K562 (cell line): Measurements from ENCODE around the gene NPAS3. TPM values are rescaled to one million over a fixed set of nuclear protein-coding genes. Genes with fewer than 3 reads are reported as not detected.

Source experiments
- ATAC-seq: fragments of 200-7000 bp; cut with Tn5 transposase; 3 replicates; pipeline ENCODE4 v1.9.1; 2020; ENCODE audit warnings: moderate library complexity
- BruUV-seq: library from RNA; stranded (reverse); fragments of 400-500 nt; replicated peaks from 2 replicates; lab custom pipeline; 2021; lab: Mats Ljungman, UMichigan
- CTCF ChIA-PET: fragments of 300-600 bp; formaldehyde crosslinking; extraction: SDS; loops from one replicate; lab custom pipeline; 2021; ENCODE audit warnings: low intra/inter-chr PET ratio; lab: Yijun Ruan, JAX
- POLR2A ChIA-PET: fragments of 300-600, 350-650 bp; sonication (Branson Sonifier 250); formaldehyde crosslinking; extraction: SDS; loops from one replicate; lab custom pipeline; 2021; ENCODE audit warnings: antibody characterized with exemption, inconsistent platforms; lab: Yijun Ruan, JAX
- DNase-seq, 4 experiments: peaks; one replicate each; pipeline versions ENCODE4 v3.0.0 to v3.0.0-alpha.2; 2011 to 2018; ENCODE audit warnings: low spot score in 3 of 4, mixed read lengths in 3 of 4; ENCODE audit errors: extremely low read depth in 1 of 4
- FAIRE-seq: peaks from 2 replicates; lab custom pipeline; 2011; peaks lifted over from hg19 to GRCh38; lab: Jason Lieb, UNC
- H2AFZ ChIP-seq: 2 replicates; pipeline ENCODE4 v1.6.0; 2011; ENCODE audit warnings: low read depth, low read length, control low read depth, inconsistent platforms
- H3K27ac ChIP-seq: fragments of 200-600 bp; 3 replicates; pipeline ENCODE4 v1.8.0; 2011; ENCODE audit warnings: low read depth, mild to moderate bottlenecking, control low read depth, inconsistent platforms, low read length, moderate library complexity, mixed read lengths; ENCODE audit errors: extremely low read depth
- H3K27me3 ChIP-seq, 2 experiments: fragments of 300-600 bp in 1 of 2; 2 replicates in 1 of 2; 3 replicates in 1 of 2; pipeline versions ENCODE4 v1.6.0 to v1.8.0; 2011; ENCODE audit warnings: inconsistent platforms in 2 of 2, low read length in 2 of 2, mild to moderate bottlenecking in 1 of 2, mixed read lengths in 1 of 2, moderate library complexity in 1 of 2; ENCODE audit not compliant: control insufficient read depth in 2 of 2, insufficient read depth in 2 of 2
- H3K36me3 ChIP-seq: fragments of 300-600 bp; 3 replicates; pipeline ENCODE4 v1.8.0; 2011; ENCODE audit warnings: mild to moderate bottlenecking, low read length, inconsistent platforms; ENCODE audit not compliant: control insufficient read depth, insufficient read depth
- H3K4me1 ChIP-seq, 2 experiments: fragments of 200-600 bp in 1 of 2; replicated peaks in 1 of 2; 2 replicates in 1 of 2; 3 replicates in 1 of 2; pipeline versions ENCODE4 v1.5.1 to v1.8.0; 2011; ENCODE audit warnings: inconsistent platforms in 2 of 2, low read length in 2 of 2, mild to moderate bottlenecking in 1 of 2, mixed read lengths in 1 of 2, moderate library complexity in 1 of 2; ENCODE audit not compliant: control insufficient read depth in 2 of 2, insufficient read depth in 2 of 2
- H3K4me2 ChIP-seq: 2 replicates; pipeline ENCODE4 v1.6.1; 2011; ENCODE audit warnings: low read length, control low read depth, inconsistent platforms, mixed read lengths; ENCODE audit not compliant: insufficient read depth
- H3K4me3 ChIP-seq: fragments of 200-600 bp; sonication (generic), shearing (Covaris generic); 2 replicates; pipeline ENCODE4 v1.5.1; 2016; ENCODE audit warnings: control low read depth, inconsistent platforms
- H3K79me2 ChIP-seq: fragments of 200-600 bp; 3 replicates; pipeline ENCODE4 v1.8.0; 2011; ENCODE audit warnings: low read length, inconsistent platforms; ENCODE audit not compliant: control insufficient read depth, insufficient read depth
- H3K9ac ChIP-seq, 2 experiments: 2 replicates each; pipeline versions ENCODE4 v1.6.0 to v1.6.1; 2011; ENCODE audit warnings: low read depth in 2 of 2, low read length in 2 of 2, control low read depth in 1 of 2, inconsistent platforms in 1 of 2, mild to moderate bottlenecking in 1 of 2, mixed read lengths in 1 of 2; ENCODE audit not compliant: insufficient read depth in 1 of 2
- H3K9me1 ChIP-seq: one replicate; pipeline ENCODE4 v1.6.0; 2011; ENCODE audit warnings: inconsistent platforms, mild to moderate bottlenecking, low read length, moderate library complexity; ENCODE audit not compliant: control insufficient read depth, insufficient read depth
- H3K9me3 ChIP-seq: replicated peaks from 2 replicates; pipeline ENCODE4 v1.5.1; 2011; ENCODE audit warnings: low read depth, low read length, inconsistent platforms; ENCODE audit not compliant: control insufficient read depth, insufficient read depth
- H4K20me1 ChIP-seq: replicated peaks from 2 replicates; pipeline ENCODE4 v1.6.1; 2011; ENCODE audit warnings: low read length, inconsistent platforms, mixed read lengths; ENCODE audit not compliant: control insufficient read depth, insufficient read depth
- CBFA2T3 ChIP-seq: fragments of 450-650 bp; IDR thresholded peaks from 2 replicates; pipeline ENCODE4 v1.6.1; 2017
- CREM ChIP-seq: IDR thresholded peaks from 2 replicates; pipeline ENCODE4 v1.6.1; 2014; ENCODE audit warnings: antibody characterized with exemption, low read depth
- DDX20 ChIP-seq: fragments of 450-650 bp; IDR thresholded peaks from 2 replicates; pipeline ENCODE4 v1.6.1; 2016; ENCODE audit warnings: missing genetic modification characterization, low read depth, mild to moderate bottlenecking, missing compliant biosample characterization, moderate library complexity
- DPF2 ChIP-seq: fragments of 450-650 bp; IDR thresholded peaks from 2 replicates; pipeline ENCODE4 v1.6.1; 2016
- FOXK1 ChIP-seq: sonication (generic); formaldehyde crosslinking; IDR thresholded peaks from 2 replicates; pipeline ENCODE4 v1.8.0; 2022; ENCODE audit warnings: missing genetic modification reagents, mild to moderate bottlenecking, borderline replicate concordance
- GATAD2B ChIP-seq: fragments of 450-650 bp; IDR thresholded peaks from 2 replicates; pipeline ENCODE4 v1.6.1; 2017; ENCODE audit warnings: mild to moderate bottlenecking, borderline replicate concordance
- MAFG ChIP-seq: fragments of 450-650 bp; conservative IDR thresholded peaks from 2 replicates; pipeline ENCODE4 v1.6.1; 2016; ENCODE audit warnings: missing genetic modification characterization, missing compliant biosample characterization
- TAF1 ChIP-seq: IDR thresholded peaks from 2 replicates; pipeline ENCODE4 v1.6.1; 2011; ENCODE audit warnings: mild to moderate bottlenecking, low read length, moderate library complexity; ENCODE audit not compliant: insufficient read depth, control insufficient read depth, severe bottlenecking; ENCODE audit errors: extremely low read depth
- TAF7 ChIP-seq: fragments of 450-650 bp; IDR thresholded peaks from 2 replicates; pipeline ENCODE4 v1.6.1; 2016; ENCODE audit warnings: missing genetic modification characterization, missing compliant biosample characterization
- TAL1 ChIP-seq: fragments of 450-650 bp; IDR thresholded peaks from 2 replicates; pipeline ENCODE4 v1.6.1; 2016; ENCODE audit warnings: mild to moderate bottlenecking
- ZNF165 ChIP-seq: fragments of 250-450 bp; sonication (Bioruptor Pico); IDR thresholded peaks from 2 replicates; pipeline ENCODE4 v1.4.0; 2020; ENCODE audit warnings: borderline replicate concordance
- ZNF507 ChIP-seq: conservative IDR thresholded peaks from 2 replicates; pipeline ENCODE4 v1.6.1; 2017; ENCODE audit warnings: missing genetic modification characterization, missing compliant biosample characterization
- ZNF75A ChIP-seq: fragments of 450-650 bp; formaldehyde crosslinking; IDR thresholded peaks from 2 replicates; pipeline ENCODE4 v1.4.0; 2020; ENCODE audit warnings: mild to moderate bottlenecking
- WGBS: fragments of 100-300 bp; shearing (Covaris generic); methylation state at CpG from one replicate; pipeline ENCODE4 v1.1.6; 2016; ENCODE audit warnings: low coverage, mixed read lengths; ENCODE audit not compliant: insufficient coverage; ENCODE audit errors: missing lambda C conversion rate; 5-methylcytosine and 5-hydroxymethylcytosine counted together
- in situ Hi-C: fragments of 300-500 bp; cut with MboI; formaldehyde crosslinking; loops from 4 replicates; pipeline ENCODE4 v1.15.0; 2018; ENCODE audit warnings: inconsistent platforms, mixed read lengths
- intact Hi-C: fragments of 100-400 bp; cut with micrococcal nuclease; formaldehyde crosslinking; loops from 2 replicates; pipeline ENCODE4 v1.14.2; 2022
- polyA plus RNA-seq, 8 experiments: library from polyadenylated mRNA; depleted of rRNA in 4 of 8; stranded (reverse) in 5 of 8; unstranded in 3 of 8; fragments of >200 nt; fragmentation: Nextera tagmentation in 2 of 8; fragmentation: Illumina TruSeq in 1 of 8; extraction: Ambion mirVana in 2 of 8; extraction: Trizol in 1 of 8; gene quantifications; 2 replicates each; pipeline versions ENCODE4 v1.2.1 to v1.2.3, GENCODE V29; 2011 to 2014; ENCODE audit warnings: inconsistent platforms in 1 of 8, missing spikeins in 1 of 8
- total RNA-seq, 7 experiments: library from RNA; depleted of rRNA in 6 of 7; stranded (reverse); fragments of >200 nt in 6 of 7; fragmentation: Illumina TruSeq in 2 of 7; extraction: Trizol in 2 of 7; gene quantifications; 2 replicates each; pipeline versions ENCODE4 v1.2.1 to v1.2.3, GENCODE V29; 2011 to 2021; ENCODE audit warnings: low replicate concordance in 1 of 7
- TF ChIP-seq, protein P1 (sequence below): fragments of 250-450 bp; sonication (Bioruptor Pico); IDR thresholded peaks from 2 replicates; pipeline ENCODE4 v1.8.0; 2021; ENCODE audit warnings: moderate library complexity, mild to moderate bottlenecking, inconsistent platforms
- TF ChIP-seq, protein P2 (sequence below): sonication (generic); formaldehyde crosslinking; IDR thresholded peaks from 2 replicates; pipeline ENCODE4 v1.8.0; 2022; ENCODE audit warnings: mild to moderate bottlenecking, missing genetic modification reagents
- TF ChIP-seq, protein P3 (sequence below): fragments of 450-650 bp; IDR thresholded peaks from 2 replicates; pipeline ENCODE4 v1.6.1; 2018; ENCODE audit warnings: mild to moderate bottlenecking, low read depth; ENCODE audit not compliant: partially characterized antibody
- TF ChIP-seq, protein P4 (sequence below): fragments of 450-650 bp; IDR thresholded peaks from 2 replicates; pipeline ENCODE4 v1.6.1; 2016; ENCODE audit warnings: antibody characterized with exemption

The NPAS3 gene
- total and polyA plus RNA-seq, 9 of the 15 experiments (the other 6 are each of a cell fraction or from before 2014, with no cell fraction given): 0.04 TPM; not detected in 8

DNA sequence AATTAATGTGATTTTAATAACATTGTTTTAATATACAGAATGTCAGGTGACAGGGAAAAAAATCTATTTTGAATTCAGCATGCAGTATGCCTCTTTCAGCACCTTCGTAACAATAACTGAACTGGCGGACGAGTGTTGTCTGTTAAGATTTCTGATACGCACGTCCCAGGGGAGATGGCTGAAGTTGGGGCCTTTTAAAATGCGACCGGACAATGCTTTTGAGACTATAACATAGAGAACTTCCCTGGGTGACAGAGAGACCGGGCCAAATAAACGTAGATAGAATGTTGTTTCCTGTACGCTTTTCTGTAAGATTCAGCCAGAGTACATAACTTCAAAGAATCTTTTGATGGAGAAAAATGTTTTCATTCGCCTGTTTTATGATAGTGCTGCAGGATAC, 772.5 kb downstream of the NPAS3 start:
- ATAC-seq (no peak), FAIRE-seq (no peak), DNase-seq (no peak)
- H3K79me2 ChIP-seq: no peaks in the 10 kb centered on the region
- H3K9me1 ChIP-seq: no peaks in the 10 kb centered on the region
- WGBS: 2% methylated on average over 11 of the region's 11 CpGs
- no peaks in the 10 kb centered on the region for H3K9me3 ChIP-seq
- H4K20me1 ChIP-seq: no peaks in the 10 kb centered on the region
- H3K4me2 ChIP-seq: no peak overlapping the region
- no peak for TF ChIP-seq ZNF507
- no peak for TF ChIP-seq FOXK1 (CRISPR knock-in tag)
- no peak for TF ChIP-seq CREM
- TF ChIP-seq DDX20: no peak
- TF ChIP-seq, protein P1, sequence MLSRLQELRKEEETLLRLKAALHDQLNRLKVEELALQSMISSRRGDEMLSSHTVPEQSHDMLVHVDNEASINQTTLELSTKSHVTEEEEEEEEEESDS (CRISPR knock-in tag): no peak
- no peak for TF ChIP-seq GATAD2B
- no peak for TF ChIP-seq DPF2
- no peak for TF ChIP-seq MAFG (tag)
- no peak for TF ChIP-seq ZNF165 (CRISPR knock-in tag)
- no peak for TF ChIP-seq ZNF75A (CRISPR knock-in tag)
- TF ChIP-seq, protein P2, sequence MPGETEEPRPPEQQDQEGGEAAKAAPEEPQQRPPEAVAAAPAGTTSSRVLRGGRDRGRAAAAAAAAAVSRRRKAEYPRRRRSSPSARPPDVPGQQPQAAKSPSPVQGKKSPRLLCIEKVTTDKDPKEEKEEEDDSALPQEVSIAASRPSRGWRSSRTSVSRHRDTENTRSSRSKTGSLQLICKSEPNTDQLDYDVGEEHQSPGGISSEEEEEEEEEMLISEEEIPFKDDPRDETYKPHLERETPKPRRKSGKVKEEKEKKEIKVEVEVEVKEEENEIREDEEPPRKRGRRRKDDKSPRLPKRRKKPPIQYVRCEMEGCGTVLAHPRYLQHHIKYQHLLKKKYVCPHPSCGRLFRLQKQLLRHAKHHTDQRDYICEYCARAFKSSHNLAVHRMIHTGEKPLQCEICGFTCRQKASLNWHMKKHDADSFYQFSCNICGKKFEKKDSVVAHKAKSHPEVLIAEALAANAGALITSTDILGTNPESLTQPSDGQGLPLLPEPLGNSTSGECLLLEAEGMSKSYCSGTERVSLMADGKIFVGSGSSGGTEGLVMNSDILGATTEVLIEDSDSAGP (CRISPR knock-in tag): no peak
- no peak for TF ChIP-seq TAF7 (tag)
- no peak for TF ChIP-seq TAL1
- TF ChIP-seq, protein P3, sequence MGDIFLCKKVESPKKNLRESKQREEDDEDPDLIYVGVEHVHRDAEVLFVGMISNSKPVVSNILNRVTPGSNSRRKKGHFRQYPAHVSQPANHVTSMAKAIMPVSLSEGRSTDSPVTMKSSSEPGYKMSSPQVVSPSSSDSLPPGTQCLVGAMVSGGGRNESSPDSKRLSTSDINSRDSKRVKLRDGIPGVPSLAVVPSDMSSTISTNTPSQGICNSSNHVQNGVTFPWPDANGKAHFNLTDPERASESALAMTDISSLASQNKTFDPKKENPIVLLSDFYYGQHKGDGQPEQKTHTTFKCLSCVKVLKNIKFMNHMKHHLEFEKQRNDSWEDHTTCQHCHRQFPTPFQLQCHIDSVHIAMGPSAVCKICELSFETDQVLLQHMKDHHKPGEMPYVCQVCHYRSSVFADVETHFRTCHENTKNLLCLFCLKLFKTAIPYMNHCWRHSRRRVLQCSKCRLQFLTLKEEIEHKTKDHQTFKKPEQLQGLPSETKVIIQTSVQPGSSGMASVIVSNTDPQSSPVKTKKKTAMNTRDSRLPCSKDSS: no peak
- no peak for TF ChIP-seq CBFA2T3
- TF ChIP-seq, protein P4, sequence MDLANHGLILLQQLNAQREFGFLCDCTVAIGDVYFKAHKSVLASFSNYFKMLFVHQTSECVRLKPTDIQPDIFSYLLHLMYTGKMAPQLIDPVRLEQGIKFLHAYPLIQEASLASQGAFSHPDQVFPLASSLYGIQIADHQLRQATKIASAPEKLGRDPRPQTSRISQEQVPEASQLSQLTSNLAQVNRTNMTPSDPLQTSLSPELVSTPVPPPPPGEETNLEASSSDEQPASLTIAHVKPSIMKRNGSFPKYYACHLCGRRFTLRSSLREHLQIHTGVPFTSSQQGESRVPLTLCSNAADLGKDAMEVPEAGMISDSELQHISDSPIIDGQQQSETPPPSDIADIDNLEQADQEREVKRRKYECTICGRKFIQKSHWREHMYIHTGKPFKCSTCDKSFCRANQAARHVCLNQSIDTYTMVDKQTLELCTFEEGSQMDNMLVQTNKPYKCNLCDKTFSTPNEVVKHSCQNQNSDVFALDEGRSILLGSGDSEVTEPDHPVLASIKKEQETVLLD: no peak
- TF ChIP-seq TAF1: no peak
- no peak overlapping the region for H3K9ac ChIP-seq
- no peak overlapping the region for H2AFZ ChIP-seq
- ChIA-PET POLR2A (no interaction called here), CTCF (no interaction called here)
- H3K4me3 ChIP-seq: no peak overlapping the region
- no TSS peak for BruUV-seq
- peaks cover 0 to 11% of the 10 kb centered on the region in 2 experiments; a peak in 2 of 5 replicates for H3K27me3 ChIP-seq
- in situ Hi-C loops (no loop called here), intact Hi-C loops (no loop called here)
- H3K4me1 ChIP-seq: no peaks in the 10 kb centered on the region
- H3K27ac ChIP-seq: no peak overlapping the region
- no peaks in the 10 kb centered on the region for H3K36me3 ChIP-seq
